ENCODE measurements around the gene SLC39A11.

The SLC39A11 gene

GRCh38 chr17:72691017-72691416 lies 401.5 kb downstream of the SLC39A11 start (continued):
- TF ChIP-seq CSRNP3 (CRISPR knock-in tag; IDR thresholded peaks at IDR 0.05) (no peak), CSDC2 (CRISPR knock-in tag; IDR thresholded peaks at IDR 0.05) (no peak)

DNA sequence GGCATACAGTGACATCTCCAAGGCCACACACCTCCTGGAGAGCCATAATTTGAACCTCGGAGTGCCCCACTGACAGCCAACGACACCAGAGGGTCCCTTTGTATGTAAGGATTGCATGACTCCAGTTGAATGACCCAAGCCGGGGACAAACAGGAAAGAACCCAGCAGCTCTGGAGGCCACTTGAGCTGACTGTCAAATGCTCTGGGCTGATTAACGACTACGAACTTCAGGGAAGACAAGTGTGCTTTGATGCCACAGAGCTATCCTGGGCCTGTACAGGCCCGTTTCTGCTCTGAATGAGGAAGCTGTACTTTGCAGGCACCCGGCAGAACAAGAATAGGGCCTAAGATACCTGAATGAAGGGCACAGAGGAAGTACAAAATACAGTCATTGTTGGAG lies 404.6 kb downstream of the SLC39A11 start:
- TF ChIP-seq CSRNP3 (CRISPR knock-in tag; IDR thresholded peaks at IDR 0.05), result no peak
- no peak for ATAC-seq

DNA sequence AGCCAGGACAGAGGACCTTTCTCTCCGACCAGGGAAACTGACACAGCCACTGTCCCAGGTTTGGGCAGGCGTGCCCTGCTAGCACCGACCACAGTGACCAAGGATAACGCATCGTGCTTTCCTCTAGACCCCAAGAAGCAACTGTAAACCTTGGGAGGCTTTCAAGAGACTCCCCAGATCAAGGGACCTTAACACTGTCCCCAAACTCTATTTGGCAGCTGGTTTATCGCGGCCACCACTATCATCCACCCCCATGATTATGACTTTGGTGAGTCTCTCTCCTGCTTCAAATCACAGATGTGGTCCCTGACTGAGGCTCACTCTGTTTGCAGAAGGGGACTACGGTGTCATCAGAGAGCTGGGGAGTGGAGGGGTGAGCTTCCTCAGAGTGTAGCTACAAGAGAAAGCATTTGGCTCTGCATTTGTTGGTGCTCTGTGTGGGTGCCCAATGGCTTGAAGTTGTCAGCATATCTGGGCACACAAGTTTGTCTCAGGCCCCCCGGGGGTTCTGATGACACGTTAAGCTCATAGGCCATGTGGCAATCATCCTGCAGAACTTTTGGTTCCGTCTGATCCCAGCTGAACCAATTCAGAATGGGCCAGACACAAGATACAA lies 408.0 kb downstream of the SLC39A11 start:
- ATAC-seq, result no peak
- TF ChIP-seq POU6F1 (CRISPR knock-in tag; IDR thresholded peaks at IDR 0.05; ENCODE audit: borderline replicate concordance, low read depth) (no peak), ZC3H10 (CRISPR knock-in tag; IDR thresholded peaks at IDR 0.05) (no peak), CSRNP3 (CRISPR knock-in tag; IDR thresholded peaks at IDR 0.05) (no peak), ZFP30 (CRISPR knock-in tag; IDR thresholded peaks at IDR 0.05) (no peak), ARNTL (CRISPR knock-in tag; IDR thresholded peaks at IDR 0.05; ENCODE audit: borderline replicate concordance, low read depth) (no peak), ZNF8 (CRISPR knock-in tag; IDR thresholded peaks at IDR 0.05) (no peak), ISL1 (CRISPR knock-in tag; IDR thresholded peaks at IDR 0.05) (no peak), TOX (CRISPR knock-in tag; IDR thresholded peaks at IDR 0.05; ENCODE audit: borderline replicate concordance) (no peak), OSR1 (CRISPR knock-in tag; IDR thresholded peaks at IDR 0.05) (no peak), ZNF565 (CRISPR knock-in tag; conservative IDR thresholded peaks at IDR 0.05; ENCODE audit: low read depth) (no peak), PPARA (CRISPR knock-in tag; IDR thresholded peaks at IDR 0.05; ENCODE audit: borderline replicate concordance) (no peak), PATZ1 (CRISPR knock-in tag; IDR thresholded peaks at IDR 0.05; ENCODE audit: borderline replicate concordance) (no peak), SNAI2 (CRISPR knock-in tag; IDR thresholded peaks at IDR 0.05) (no peak), ZFP3 (CRISPR knock-in tag; IDR thresholded peaks at IDR 0.05) (no peak)
- TF ChIP-seq, protein P1, sequence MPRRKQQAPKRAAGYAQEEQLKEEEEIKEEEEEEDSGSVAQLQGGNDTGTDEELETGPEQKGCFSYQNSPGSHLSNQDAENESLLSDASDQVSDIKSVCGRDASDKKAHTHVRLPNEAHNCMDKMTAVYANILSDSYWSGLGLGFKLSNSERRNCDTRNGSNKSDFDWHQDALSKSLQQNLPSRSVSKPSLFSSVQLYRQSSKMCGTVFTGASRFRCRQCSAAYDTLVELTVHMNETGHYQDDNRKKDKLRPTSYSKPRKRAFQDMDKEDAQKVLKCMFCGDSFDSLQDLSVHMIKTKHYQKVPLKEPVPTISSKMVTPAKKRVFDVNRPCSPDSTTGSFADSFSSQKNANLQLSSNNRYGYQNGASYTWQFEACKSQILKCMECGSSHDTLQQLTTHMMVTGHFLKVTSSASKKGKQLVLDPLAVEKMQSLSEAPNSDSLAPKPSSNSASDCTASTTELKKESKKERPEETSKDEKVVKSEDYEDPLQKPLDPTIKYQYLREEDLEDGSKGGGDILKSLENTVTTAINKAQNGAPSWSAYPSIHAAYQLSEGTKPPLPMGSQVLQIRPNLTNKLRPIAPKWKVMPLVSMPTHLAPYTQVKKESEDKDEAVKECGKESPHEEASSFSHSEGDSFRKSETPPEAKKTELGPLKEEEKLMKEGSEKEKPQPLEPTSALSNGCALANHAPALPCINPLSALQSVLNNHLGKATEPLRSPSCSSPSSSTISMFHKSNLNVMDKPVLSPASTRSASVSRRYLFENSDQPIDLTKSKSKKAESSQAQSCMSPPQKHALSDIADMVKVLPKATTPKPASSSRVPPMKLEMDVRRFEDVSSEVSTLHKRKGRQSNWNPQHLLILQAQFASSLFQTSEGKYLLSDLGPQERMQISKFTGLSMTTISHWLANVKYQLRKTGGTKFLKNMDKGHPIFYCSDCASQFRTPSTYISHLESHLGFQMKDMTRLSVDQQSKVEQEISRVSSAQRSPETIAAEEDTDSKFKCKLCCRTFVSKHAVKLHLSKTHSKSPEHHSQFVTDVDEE (CRISPR knock-in tag; IDR thresholded peaks at IDR 0.05), result no peak

Data from SK-N-SH treated with all-trans-retinoic acid at 6 μM for 48 hours (cell line).